CD4-positive, alpha-beta T cell treated with Interferon gamma for 1 hour (primary cell): ENCODE measurements around the gene USP28.
"Not testable (repeated sequence)": the region's sequence is repeated elsewhere in the genome, so short reads cannot be mapped to it uniquely, and the experiment has no call there.

Source experiments
- DNase-seq: peaks from one replicate; pipeline ENCODE4 v3.0.0-alpha.2; 2020

USP28 gene

DNA sequence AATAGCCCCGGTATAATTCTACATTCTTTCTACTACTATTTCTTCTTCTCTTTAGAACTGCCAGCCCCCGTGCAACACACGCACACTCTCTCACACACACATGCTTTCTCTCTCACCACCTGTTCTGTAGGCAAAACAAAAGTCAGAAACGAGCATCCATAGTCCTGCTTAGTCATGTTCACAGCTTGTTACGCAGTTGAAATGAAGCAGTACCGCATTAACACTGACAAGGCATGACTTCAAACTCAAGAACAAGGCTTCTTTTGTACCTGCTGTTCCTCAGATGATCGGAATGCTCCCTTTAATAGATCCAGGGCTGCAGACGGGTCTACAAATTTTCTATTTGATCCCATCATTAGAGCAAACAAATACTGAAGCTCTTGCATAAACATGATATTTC, 42.2 kb downstream of the USP28 start:
- no peak for DNase-seq

DNA sequence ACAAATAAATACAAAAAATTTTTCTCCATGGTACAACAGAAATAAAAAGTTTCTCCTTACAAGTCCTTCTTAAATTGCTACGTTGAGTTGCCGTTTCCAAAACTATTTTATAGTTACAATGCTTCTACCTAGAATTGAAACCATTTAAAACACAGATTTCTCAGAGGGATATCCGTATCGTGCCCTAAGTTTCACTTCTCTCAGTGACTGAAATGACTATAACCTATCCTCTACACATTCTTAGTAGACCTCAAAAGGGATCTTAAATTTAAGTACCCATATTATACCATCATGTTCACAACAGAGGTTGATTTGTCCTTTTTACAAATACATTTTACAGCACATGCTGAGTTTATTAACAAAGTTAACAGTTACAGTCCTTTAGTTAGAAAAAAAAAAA, 44.1 kb downstream of the USP28 start:
- no peak for DNase-seq

DNA sequence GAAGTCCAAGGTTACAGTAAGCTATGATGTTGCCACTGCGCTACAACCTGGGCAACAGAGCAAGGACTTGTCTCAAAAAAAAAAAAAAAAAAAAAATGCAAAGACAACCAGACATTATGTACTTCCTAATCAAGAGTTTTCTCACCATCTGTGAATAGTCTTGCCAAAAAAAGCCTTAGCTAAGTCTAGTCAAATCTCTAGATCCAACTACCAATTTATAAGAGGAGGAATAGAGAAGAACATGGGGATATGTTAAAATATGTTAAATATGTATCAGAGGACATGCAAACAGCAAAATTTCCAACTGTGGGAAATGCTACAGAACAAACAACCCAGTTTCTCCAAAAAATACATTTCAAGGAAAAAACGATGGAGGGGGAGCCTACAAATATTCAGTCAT, 45.6 kb downstream of the USP28 start:
- DNase-seq = no peak

GRCh38 chr11:113828191-113828590, 47.2 kb downstream of the USP28 start:
- DNase-seq = no peak

GRCh38 chr11:113827477-113827876, 47.9 kb downstream of the USP28 start:
- no peak for DNase-seq

- DNase-seq = no peak
Measured at GRCh38 chr11:113818426-113818825, 56.9 kb downstream of the USP28 start.

GRCh38 chr11:113817626-113818025, 57.7 kb downstream of the USP28 start:
- DNase-seq = no peak

GRCh38 chr11:113817162-113817561, 58.2 kb downstream of the USP28 start:
- no peak for DNase-seq

DNA sequence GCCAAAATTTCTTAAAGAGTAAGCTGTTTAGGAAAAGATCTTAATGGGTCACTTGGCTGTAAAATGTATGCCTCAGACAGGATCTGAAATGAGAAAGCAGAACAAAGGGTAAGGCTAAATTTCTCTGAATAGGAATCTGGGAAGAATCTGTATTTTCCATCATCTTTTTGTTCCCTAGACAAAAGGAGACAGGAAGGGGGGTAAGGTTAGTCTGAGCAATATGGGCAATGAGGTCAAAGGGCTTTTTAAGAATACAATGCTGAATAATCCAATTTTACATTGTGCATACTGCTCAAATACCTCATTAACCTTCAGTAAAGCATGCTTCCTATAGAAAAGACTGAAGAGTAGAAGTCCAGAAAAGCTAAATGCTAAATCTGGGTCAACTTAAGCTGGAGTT, 61.2 kb downstream of the USP28 start:
- DNase-seq = no peak

GRCh38 chr11:113808931-113809330, 66.4 kb downstream of the USP28 start:
- no peak for DNase-seq

GRCh38 chr11:113806406-113806805, 69.0 kb downstream of the USP28 start:
- no peak for DNase-seq

DNA sequence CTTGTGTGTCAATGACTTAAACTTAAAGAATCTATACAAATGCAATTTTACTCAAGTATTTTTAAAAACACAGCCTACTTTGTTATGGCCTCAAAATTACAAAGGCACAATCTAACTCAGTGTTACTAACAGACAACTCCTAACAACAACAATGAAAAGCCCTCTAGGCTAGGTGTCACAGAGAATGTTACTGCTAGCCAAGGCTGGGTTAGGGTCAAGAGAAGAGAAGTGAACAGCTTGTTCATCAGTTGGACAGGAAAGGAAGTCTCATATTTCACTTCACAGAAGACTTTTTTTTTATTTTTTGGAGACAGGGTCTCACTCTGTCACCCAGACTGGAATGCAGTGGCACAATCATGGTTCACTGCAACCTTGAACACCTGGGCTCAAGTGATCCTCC, 69.7 kb downstream of the USP28 start:
- no peak for DNase-seq

DNA sequence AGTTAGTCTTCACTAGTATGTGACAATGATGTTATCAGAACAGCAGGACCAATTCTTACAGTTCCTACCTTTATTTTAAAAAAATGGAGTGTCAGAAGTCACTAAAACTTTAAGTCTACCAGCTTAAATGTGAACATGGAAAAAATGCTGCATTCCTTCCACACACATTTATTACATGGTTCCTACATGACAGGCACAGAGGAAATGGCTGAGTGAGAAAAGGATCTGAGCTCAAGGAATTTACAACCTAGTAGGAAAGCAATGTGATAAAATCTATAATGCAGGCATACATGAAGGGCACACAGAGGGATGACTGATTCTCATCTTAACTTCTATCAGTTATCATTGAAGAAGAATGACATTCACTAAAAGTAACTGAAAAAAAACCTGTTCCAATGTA, 72.8 kb downstream of the USP28 start:
- DNase-seq = no peak

GRCh38 chr11:113796663-113797259, 78.6 kb downstream of the USP28 start:
- no peak for DNase-seq

- no peak for DNase-seq
Measured at GRCh38 chr11:113789675-113790320, 85.6 kb downstream of the USP28 start.

- DNase-seq = not testable (repeated sequence)
Measured at GRCh38 chr11:113789016-113789415, 86.4 kb downstream of the USP28 start.

DNA sequence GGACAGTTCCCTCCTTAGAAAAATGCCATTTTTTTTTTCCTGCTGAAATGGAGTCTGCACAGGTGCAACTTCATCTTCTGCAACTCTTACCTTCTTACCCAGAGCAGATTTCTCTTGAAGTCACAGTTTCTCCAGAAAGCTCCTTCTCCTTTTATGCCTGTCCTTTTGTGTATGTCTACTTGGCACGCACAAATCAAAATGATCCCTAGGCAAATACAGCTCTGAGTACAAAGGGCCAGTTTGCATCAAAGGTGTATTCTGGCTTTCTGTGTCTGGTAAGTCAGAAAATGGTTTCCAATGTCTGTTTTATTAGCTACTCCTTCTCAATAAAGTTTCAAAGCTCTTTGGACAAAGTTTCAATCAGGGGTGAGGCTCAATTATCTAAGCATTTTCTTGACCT, 93.2 kb downstream of the USP28 start:
- no peak for DNase-seq

DNA sequence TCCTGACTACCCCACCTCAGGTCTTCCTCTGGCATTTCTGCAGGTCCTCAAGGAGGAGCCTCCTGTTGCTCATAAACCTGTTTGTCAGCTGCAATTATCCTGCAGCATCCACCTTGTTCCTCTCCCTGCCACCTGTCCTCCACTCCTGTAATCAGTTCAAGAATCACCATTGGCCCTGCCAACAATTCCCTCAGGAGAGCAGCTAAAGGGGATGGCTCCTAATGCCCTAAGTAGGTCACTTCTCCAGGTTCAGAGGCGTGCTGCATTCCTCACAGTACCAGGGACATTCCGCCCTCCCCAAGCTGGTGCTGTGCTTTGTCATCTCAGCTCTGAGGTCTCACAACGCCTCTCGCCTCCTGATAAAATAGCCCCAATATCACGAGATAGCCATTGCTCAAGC, 93.7 kb downstream of the USP28 start:
- no peak for DNase-seq

GRCh38 chr11:113779496-113779895, 95.9 kb downstream of the USP28 start, which contains the start of gene CLDN25:
Gene CLDN25 (plus strand): TSS chr11:113779796. CDS start chr11:113779796, 0 bp downstream.
- DNase-seq = no peak

GRCh38 chr11:113778111-113778910, 97.1 kb downstream of the USP28 start:
- DNase-seq = no peak

DNA sequence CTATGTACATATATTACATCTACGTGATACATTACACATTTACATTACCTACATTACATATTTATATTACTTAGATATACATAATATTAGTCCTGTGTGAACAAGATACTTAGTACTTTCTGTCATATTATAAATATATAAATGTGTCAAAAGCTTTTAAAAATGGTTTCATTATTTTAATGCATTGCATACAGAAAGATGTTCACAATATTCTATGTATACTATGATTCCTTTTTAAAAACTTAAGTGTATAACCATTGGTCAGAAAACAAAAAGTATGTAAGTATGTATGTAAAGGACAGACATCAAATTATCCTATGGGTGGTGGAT, 101.2 kb downstream of the USP28 start:
- no peak for DNase-seq

- peak; percentile 90 for DNase-seq
Measured at GRCh38 chr11:113773416-113774173, 101.8 kb downstream of the USP28 start, which contains the start of gene ZW10. Gene ZW10 (minus strand): TSS chr11:113773692. CDS start chr11:113773666, 26 bp downstream.

GRCh38 chr11:113773092-113773415, 102.3 kb downstream of the USP28 start:
- no peak for DNase-seq

DNA sequence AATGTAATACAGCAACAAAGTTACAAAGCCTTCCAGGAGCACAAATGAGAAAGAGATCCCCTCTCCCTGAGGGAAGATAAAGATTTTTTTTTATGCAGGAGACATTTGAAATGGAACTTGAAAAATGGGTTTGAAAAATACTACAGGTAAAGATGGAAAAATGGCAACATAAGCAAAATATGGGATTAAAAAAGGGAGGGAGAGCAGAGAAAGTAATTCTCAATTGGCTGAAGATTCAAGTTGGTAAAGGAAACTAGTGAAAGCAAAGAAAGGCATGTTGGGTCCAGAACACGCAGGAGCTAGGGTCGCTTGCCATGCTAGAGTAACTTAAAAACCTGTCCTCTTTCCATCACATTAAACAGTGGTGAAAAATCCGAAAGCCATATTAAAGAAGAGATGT, 103.4 kb downstream of the USP28 start:
- no peak for DNase-seq
